Germinal center (tissue), 1 donor: ENCODE measurements around the gene CDH4.
"Not testable (repeated sequence)": the region's sequence is repeated elsewhere in the genome, so short reads cannot be mapped to it uniquely, and the experiment has no call there.

Experiments
- DNase-seq: peaks from one replicate; pipeline ENCODE4 v3.0.0; 2012; ENCODE audit warnings: mixed read lengths, low spot score

Gene CDH4

GRCh38 chr20:61932199-61932592, 680.1 kb downstream of the CDH4 start:
- DNase-seq = no peak

DNA sequence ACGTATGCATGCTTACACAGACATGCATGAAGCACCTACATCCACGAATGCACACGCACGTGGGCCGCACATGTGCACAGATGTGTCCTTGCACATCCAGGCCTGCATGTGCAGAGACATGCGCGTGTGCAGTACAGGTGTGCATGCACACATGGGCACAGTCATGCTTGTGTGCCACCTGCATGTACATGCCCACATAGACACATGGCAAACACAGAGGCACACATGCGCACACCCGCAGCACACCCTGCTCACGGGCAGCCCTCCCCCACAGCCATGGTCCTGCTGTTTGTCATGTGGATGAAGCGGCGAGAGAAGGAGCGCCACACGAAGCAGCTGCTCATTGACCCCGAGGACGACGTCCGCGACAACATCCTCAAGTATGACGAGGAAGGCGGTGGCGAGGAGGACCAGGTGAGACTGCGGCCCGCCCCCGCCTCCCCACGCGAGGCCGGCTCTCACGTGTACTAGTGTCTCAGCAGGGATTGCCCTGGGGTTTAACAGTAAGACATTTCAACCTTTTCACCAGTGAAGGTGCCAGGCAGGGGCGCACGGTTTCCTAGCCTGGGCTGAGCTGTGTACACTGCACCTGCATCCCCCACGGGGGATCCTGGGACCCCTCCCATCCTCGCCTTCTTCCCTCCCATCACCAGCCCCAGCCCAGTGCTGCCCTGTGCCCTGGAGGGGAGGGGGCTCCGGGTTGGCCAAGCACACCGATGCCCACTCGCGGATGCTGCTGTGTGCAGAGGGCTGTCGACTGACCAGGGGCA, 680.8 kb downstream of the CDH4 start:
- no peak for DNase-seq

DNA sequence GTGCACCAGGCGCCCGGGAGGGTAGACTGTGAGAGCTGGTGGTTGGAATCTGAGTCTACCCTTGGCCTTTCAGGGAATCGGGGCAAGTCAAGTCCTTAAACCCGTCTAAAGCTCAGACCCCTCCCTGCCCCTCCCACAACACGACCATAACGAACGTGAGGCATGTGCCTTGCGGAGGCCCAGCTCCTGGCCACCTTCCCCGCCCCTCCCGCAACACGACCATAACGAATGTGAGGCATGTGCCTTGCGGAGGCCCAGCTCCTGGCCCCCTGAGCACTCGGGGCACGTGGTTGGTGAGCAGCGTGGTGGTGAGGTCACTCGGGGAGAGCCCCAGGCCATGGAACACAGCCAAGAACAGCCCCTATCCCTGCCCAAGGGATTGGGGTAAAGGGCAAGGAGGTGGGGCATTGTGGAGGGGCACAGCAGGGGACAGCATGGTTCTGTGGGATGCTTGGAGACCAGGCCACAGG, 681.5 kb downstream of the CDH4 start:
- DNase-seq = no peak

DNA sequence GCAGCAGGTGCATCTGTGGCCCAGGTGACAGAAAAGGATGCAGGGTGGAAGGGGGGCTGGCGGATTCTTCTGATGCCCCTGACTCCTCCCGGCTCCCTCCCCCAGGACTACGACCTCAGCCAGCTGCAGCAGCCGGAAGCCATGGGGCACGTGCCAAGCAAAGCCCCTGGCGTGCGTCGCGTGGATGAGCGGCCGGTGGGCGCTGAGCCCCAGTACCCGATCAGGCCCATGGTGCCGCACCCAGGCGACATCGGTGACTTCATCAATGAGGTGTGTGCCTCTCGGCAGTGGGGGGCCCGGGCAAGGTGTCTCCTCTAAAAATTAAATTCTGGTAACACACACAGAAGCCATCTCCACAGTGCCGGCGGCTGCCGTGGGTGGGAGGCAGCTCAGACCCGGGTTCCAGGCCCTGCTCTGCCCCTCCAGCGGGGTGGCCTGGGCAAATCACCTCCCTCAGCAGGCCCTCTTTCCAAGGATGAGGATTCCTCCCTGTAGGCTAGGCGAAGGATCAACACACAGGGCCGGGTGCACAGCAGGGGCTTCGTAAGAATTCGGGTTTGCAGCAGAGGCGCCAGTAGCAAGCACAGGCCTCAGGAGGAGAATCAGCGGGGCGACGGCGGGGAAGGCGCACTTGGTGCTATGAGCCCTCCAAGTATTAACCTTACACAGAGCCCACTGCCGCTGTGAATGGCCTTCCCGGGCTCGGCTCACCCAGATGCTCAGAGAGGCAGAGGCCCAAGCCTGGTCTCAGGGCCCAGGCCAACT, 682.1 kb downstream of the CDH4 start:
- DNase-seq = no peak

DNA sequence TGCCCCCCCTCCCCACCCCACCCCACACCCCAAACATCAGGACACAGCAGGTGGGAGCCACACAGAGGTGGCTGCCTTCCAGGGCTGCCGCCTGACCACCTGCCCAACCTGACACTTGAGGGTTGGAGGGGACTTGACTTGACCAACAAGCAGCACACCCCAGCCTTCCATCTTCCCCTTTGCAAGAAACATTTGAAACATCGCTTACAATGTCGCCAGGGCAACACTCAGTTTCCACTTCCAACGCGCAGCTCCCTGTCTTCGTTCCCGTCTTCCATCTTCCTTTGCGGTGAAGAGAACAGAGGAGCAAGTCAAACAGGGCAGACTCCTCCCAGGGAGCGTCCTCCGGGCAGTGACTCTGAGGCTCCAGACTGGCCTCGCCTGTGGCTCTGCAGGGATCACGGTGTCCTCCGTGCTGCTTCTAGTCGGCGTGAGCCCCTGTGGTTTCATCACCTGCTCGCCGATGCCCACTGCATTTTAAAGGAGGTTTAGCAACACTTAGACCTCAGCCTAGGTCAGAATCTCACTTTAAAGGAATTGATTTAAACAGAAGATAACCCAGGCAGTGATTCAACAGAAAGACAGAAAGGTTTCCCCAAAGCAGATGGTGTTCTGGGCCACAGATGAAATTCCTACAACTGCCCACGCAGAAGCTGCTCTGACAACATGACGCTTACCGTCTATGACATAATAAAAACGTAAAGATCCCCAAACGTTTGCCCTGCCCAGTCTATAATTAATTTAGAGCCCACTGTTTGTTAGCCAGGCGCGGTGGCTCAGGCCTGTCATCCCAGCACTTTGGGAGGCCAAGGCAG, 682.9 kb downstream of the CDH4 start:
- no peak for DNase-seq

GRCh38 chr20:61935926-61936700, 684.1 kb downstream of the CDH4 start:
- DNase-seq = no peak

DNA sequence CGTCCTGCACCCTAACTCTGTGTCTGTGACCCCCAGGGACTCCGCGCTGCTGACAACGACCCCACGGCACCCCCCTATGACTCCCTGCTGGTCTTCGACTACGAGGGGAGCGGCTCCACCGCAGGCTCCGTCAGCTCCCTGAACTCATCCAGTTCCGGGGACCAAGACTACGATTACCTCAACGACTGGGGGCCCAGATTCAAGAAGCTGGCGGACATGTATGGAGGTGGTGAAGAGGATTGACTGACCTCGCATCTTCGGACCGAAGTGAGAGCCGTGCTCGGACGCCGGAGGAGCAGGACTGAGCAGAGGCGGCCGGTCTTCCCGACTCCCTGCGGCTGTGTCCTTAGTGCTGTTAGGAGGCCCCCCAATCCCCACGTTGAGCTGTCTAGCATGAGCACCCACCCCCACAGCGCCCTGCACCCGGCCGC, 684.7 kb downstream of the CDH4 start:
- no peak for DNase-seq

DNA sequence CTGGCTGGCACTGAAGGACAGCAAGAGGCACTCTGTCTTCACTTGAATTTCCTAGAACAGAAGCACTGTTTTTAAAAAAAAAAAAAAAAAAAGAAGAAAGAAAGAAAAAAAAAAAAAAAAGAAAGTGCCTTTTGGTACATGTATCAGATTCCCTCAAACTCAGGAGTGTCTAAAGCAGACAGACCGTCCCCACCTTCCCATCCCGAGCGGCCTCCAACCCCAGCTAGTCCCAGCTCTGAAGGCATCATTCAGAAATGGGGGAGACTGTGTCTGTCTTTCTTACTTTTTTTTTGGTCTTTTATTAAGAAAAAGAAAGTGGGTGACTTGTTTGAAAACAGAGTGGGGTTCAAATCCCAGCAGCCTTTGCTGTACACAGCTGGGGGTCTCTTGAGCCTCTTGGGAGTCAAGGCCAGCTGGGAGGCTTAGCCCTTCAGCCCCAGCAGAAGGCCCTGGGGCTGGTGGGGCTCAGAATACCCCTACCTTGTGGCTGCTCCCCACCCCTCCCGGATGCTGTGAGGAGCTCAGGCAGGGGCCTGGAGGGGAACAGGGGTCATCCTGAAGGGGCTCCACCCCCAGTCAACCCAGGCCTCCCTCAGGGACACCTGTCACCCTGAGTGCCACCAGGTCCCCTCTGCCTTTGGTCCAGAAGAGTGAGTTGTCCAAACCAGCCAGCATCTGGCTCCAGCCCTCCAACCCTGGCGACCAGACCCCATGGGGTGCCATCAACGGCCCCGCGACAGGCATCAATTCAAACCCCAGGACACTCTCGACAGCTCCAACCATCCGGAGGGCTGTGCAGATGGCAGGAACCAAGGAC, 685.3 kb downstream of the CDH4 start:
- DNase-seq = no peak

- no peak for DNase-seq
Observed at GRCh38 chr20:61937963-61938838, 686.1 kb downstream of the CDH4 start.

GRCh38 chr20:61938839-61939690, 687.0 kb downstream of the CDH4 start:
- DNase-seq = no peak

- no peak for DNase-seq
Observed at GRCh38 chr20:61939691-61940360, 687.8 kb downstream of the CDH4 start.

- no peak for DNase-seq
Observed at GRCh38 chr20:61940491-61940890, 688.4 kb downstream of the CDH4 start.

GRCh38 chr20:61940976-61941720, 689.1 kb downstream of the CDH4 start:
- no peak for DNase-seq

DNA sequence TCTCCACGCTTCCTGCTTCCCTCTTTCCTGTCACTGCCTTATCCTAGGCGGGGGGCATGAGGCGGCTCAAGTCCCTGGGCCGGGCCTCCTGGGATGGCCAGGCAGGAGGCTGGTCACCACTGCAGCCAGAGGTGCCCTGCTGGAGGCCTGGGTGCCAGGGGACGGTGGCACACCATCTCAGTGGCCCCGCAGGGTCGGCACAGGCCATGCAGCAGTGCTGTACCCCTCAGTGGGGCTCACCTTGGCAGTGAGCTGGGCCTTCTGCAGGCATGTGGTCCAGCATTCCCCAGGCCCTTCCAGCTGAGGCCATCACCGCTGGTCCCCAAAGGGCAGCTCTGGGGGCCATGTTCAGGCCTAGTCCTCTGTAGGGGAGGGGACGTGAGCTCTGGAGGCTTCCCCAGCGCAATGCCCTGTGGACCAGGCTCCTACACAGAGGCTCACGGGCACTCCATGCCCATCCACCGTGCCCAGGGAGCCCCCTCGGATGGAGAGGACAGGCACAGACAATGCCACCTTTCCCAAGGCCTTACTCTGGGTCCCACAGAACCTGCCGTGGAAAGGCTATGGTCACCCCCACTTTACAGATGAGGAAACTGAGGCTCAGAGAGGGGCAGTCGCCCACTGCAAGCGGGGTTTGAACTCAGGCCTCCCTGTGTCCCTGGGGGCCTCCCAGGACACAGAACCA, 689.8 kb downstream of the CDH4 start:
- no peak for DNase-seq

GRCh38 chr20:61942526-61942925, 690.5 kb downstream of the CDH4 start:
- DNase-seq = no peak

DNA sequence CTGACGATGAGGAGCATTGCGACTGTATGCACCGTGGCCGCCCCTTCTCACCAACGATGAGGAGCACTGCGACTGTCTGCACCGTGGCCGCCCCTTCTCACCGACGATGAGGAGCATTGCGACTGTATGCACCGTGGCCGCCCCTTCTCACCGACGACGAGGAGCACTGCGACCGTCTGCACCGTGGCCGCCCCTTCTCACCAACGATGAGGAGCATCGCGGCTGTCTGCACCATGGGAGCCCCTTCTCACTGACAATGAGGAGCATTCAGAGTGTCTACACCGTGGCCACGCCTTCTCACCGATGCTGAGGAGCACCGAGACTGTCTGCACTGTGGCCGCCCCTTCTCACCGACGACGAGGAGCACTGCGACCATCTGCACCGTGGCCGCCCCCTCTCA, 692.9 kb downstream of the CDH4 start:
- DNase-seq = not testable (repeated sequence)

DNA sequence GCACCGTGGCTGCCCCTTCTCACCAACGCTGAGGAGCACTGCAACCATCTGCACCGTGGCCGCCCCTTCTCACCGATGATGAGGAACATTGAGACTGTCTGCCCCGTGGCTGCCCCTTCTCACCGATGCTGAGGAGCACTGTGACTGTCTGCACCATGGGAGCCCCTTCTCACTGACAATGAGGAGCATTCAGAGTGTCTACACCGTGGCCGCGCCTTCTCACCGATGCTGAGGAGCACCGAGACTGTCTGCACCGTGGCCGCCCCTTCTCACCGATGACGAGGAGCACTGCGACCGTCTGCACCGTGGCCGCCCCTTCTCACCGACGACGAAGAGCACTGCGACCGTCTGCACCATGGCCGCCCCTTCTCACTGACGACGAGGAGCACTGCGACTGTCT, 693.4 kb downstream of the CDH4 start:
- DNase-seq = not testable (repeated sequence)
